PC-9 (cell line): ENCODE measurements around the gene PRELID1. TPM values are rescaled to one million over a fixed set of nuclear protein-coding genes. Genes with fewer than 3 reads are reported as not detected.

Experiments
- BruUV-seq: library from RNA; stranded (reverse); fragments of 400-500 nt; replicated peaks from 2 replicates; lab custom pipeline; 2021; lab: Mats Ljungman, UMichigan
- CTCF ChIA-PET: fragments of 300-600 bp; sonication (Branson Sonifier 250); formaldehyde crosslinking; loops from one replicate; lab custom pipeline; 2022; ENCODE audit warnings: antibody characterized with exemption; lab: Charles Lee
- POLR2A ChIA-PET: fragments of 300-600 bp; sonication (Branson Sonifier 250); formaldehyde crosslinking; loops from one replicate; lab custom pipeline; 2022; ENCODE audit warnings: antibody characterized with exemption; ENCODE audit not compliant: unreplicated experiment; lab: Charles Lee
- DNase-seq, 2 experiments: peaks; one replicate each; pipeline versions ENCODE4 v3.0.0 to v3.0.0-alpha.2; 2015 to 2022; ENCODE audit warnings: mixed read lengths in 1 of 2
- H2AFZ ChIP-seq: fragments of 200-600 bp; sonication (generic); 2 replicates; pipeline ENCODE4 v1.8.1; 2017; ENCODE audit warnings: antibody characterized with exemption
- H3F3A ChIP-seq: fragments of 200-600 bp; sonication (generic); 2 replicates; pipeline ENCODE4 v1.8.1; 2017; ENCODE audit warnings: antibody characterized with exemption, mild to moderate bottlenecking, low read depth; ENCODE audit not compliant: insufficient read depth
- H3K27ac ChIP-seq: fragments of 200-600 bp; sonication (generic); 2 replicates; pipeline ENCODE4 v1.6.1; 2016; ENCODE audit warnings: mixed run types
- H3K27me3 ChIP-seq: fragments of 200-600 bp; sonication (generic); 2 replicates; pipeline ENCODE4 v1.6.1; 2016; ENCODE audit warnings: low read depth, mixed run types; ENCODE audit not compliant: insufficient read depth
- H3K36me3 ChIP-seq: fragments of 200-600 bp; sonication (generic); 2 replicates; pipeline ENCODE4 v1.6.1; 2016; ENCODE audit warnings: low read depth, mixed run types
- H3K4me1 ChIP-seq: fragments of 200-600 bp; sonication (generic); replicated peaks from 2 replicates; pipeline ENCODE4 v1.6.1; 2016; ENCODE audit warnings: mixed run types; ENCODE audit not compliant: insufficient read depth
- H3K4me2 ChIP-seq: fragments of 200-600 bp; sonication (generic); 2 replicates; pipeline ENCODE4 v1.6.1; 2017; ENCODE audit warnings: mixed run types
- H3K4me3 ChIP-seq: fragments of 200-600 bp; sonication (generic); 2 replicates; pipeline ENCODE4 v1.6.1; 2016; ENCODE audit warnings: mixed run types
- H3K79me2 ChIP-seq: fragments of 200-600 bp; sonication (generic); 2 replicates; pipeline ENCODE4 v1.6.1; 2017; ENCODE audit warnings: low read depth, mixed run types
- H3K9me2 ChIP-seq: fragments of 200-600 bp; sonication (generic); 2 replicates; pipeline ENCODE4 v1.8.1; 2017; ENCODE audit warnings: mild to moderate bottlenecking; ENCODE audit not compliant: insufficient read depth
- H3K9me3 ChIP-seq: fragments of 200-600 bp; sonication (generic); 2 replicates; pipeline ENCODE4 v1.8.1; 2016; ENCODE audit warnings: low read depth; ENCODE audit not compliant: insufficient read depth
- H4K20me1 ChIP-seq: fragments of 200-600 bp; sonication (generic); 2 replicates; pipeline ENCODE4 v1.8.1; 2017; ENCODE audit not compliant: insufficient read depth
- CTCF ChIP-seq: fragments of 200-600 bp; sonication (generic); conservative IDR thresholded peaks from 2 replicates; pipeline ENCODE4 v1.6.1; 2017; ENCODE audit warnings: mixed run types, antibody characterized with exemption, mild to moderate bottlenecking, moderate library complexity
- EZH2 ChIP-seq: fragments of 200-600 bp; sonication (generic); IDR thresholded peaks from 2 replicates; pipeline ENCODE4 v1.8.0; 2017; ENCODE audit warnings: antibody characterized with exemption, low read depth
- intact Hi-C: fragments of 100-400 bp; cut with micrococcal nuclease; formaldehyde crosslinking; loops from one replicate; pipeline ENCODE4 v1.10.0; 2022; ENCODE audit not compliant: unreplicated experiment
- total RNA-seq: library from RNA; stranded (reverse); gene quantifications from 2 replicates; pipeline ENCODE4 v1.2.3, GENCODE V29; 2021

The PRELID1 gene
- total RNA-seq, 1 experiment from 2014 or later: 189 TPM

DNA sequence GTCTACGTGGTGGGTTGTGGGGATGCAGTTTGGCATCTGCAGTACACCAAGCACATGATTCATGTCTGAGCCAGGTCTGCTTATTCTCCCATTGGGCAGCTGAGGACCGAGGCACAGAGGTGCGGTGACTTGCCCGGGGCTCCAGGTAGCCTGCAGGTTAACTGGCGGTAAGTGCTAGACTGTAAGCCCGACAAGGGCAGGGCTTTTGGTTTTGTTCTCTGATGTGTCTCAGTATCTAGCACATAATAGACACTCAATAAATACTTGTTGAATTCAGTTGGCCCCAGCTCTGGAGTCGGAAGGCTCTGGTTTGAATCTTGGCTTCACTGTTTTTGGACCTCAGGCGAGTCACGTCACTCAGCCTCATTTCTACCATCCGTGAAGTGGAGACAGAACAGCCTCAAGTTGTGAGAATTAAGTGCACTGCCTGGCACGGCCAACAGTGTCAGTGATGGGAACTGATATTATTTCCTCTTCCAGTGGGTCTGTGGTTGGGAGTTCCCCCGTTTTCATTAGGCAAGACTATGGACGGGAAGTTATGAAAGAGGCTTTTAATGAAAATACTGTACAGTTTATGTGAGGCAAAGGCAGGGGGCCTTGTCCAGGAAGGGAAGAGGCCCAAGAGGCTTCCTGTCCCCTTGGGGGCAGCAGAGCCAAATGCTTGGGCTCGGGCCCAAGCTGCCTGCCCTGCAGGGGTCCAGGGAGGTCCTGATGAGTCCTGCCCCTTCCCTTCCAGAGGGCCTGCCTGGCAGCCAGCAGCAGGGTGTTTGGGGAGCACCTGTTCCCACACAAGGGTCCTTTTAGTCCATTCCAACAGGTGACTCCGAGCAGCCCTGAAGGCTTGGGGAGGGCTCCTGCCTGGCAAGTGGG, 3.3 kb downstream of the PRELID1 start:
- Histone ChIP-seq H3K27ac (no peak overlapping the region), H3K4me1 (peaks cover 21% of the 10 kb centered on the region), H3K9me2 (no peaks in the 10 kb centered on the region), H4K20me1 (peaks cover 10% of the 10 kb centered on the region), H2AFZ (no peak overlapping the region), H3K27me3 (no peaks in the 10 kb centered on the region), H3K4me3 (no peak overlapping the region), H3K9me3 (no peaks in the 10 kb centered on the region), H3F3A (peaks cover 40% of the 10 kb centered on the region), H3K4me2 (no peak overlapping the region), H3K36me3 (peaks cover 3% of the 10 kb centered on the region; the same call in 1 of the 2 replicates), H3K79me2 (peaks cover 25% of the 10 kb centered on the region)
- CTCF ChIA-PET: no interaction called here
- intact Hi-C loops: no loop called here
- TF ChIP-seq CTCF (no peak), EZH2 (no peak)
- BruUV-seq: no TSS peak
- DNase-seq: no peak
- POLR2A ChIA-PET: no interaction called here

DNA sequence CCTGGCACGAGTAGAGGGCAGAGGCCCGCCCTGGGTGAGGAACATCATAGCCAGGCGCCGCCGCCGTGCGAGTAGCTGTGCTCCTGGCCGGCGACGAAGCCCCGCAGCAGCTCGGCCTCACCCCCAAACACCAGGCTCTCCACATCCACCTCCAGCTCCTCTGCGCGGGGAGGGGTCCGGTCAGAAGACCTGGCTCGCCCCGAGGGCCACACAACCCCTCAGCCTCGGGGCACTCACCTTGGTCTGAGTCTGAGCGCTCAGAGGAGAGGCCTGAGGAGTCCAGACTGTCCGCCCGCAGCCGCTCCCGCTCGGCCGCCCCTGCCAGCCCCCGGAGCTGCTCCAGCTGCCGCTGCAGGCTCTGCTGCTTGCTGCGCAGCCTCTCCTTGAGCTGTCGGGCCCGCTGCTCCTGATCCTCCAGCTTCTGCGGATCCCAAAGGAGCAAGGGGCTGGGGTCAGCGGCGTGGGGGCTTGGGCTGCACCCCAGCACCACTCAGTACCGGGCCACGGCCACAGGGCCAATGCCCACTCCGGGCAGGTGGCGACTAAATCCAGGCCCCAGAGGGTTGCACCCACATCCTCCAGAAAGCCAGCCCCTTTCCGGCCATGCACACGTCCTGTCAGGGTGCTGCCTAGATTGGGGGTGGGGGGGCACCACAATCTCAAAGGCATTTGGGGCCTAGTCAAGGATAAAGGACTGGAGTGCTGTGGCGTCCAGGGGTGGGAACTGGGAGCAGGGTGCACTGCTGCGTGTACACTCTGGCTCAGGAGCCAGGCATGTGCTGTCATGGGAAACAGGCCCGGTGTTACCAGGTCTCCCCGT, 4.2 kb downstream of the PRELID1 start:
- H3K27me3 ChIP-seq: no peaks in the 10 kb centered on the region
- no peak overlapping the region for H3K4me3 ChIP-seq
- H2AFZ ChIP-seq: no peak overlapping the region
- ChIA-PET POLR2A (interaction anchor here (0.6 kb wide), 1 partner anchor 44 kb away, joined by 8 read pairs; the partner anchor contains the start of gene LMAN2), CTCF (interaction anchor here (0.9 kb wide), 1 partner anchor 222 kb away, joined by 6 read pairs; no protein-coding TSS in a partner anchor)
- no peaks in the 10 kb centered on the region for H3K9me3 ChIP-seq
- TF ChIP-seq EZH2 (no peak), CTCF (no peak)
- intact Hi-C loops: no loop called here
- peaks cover 36% of the 10 kb centered on the region for H3F3A ChIP-seq
- peaks cover 16% of the 10 kb centered on the region for H3K4me1 ChIP-seq
- no peaks in the 10 kb centered on the region for H3K9me2 ChIP-seq
- H3K79me2 ChIP-seq: peaks cover 25% of the 10 kb centered on the region
- no peak for DNase-seq
- H4K20me1 ChIP-seq: peaks cover 10% of the 10 kb centered on the region
- H3K4me2 ChIP-seq: no peak overlapping the region
- peaks cover 3% of the 10 kb centered on the region; the same call in 1 of the 2 replicates for H3K36me3 ChIP-seq
- H3K27ac ChIP-seq: no peak overlapping the region
- no TSS peak for BruUV-seq

DNA sequence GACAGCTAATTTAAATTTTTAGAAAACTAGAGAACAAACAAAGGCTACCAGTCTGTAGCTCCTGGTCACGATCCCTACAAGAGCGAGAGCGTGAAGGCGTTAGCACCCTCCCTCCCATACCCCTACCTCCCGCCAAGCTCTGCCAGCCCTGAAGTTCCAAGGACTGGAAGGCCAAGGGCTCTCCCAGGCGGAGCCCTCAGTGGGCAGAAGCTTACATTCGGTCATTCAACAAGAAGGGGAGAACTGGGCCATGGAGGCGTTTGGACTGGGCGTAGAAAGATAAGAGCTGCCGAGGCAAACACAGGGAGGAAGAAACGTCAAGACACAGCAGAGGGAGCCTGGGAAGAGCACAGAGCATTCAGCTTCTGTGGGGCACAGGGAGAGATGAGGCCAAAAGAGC, 5.1 kb downstream of the PRELID1 start:
- no peak overlapping the region for H2AFZ ChIP-seq
- no peak overlapping the region for H3K4me2 ChIP-seq
- POLR2A ChIA-PET: interaction anchor here (0.6 kb wide), 1 partner anchor 43 kb away, joined by 8 read pairs; the partner anchor contains the start of gene LMAN2
- intact Hi-C loops: no loop called here
- H3K9me3 ChIP-seq: no peaks in the 10 kb centered on the region
- no peaks in the 10 kb centered on the region for H3K27me3 ChIP-seq
- no peak overlapping the region for H3K4me3 ChIP-seq
- CTCF ChIA-PET: interaction anchor here (0.6 to 1.5 kb wide), 3 partner anchors 62 to 642 kb away, joined by 4 to 7 read pairs (median 6); no protein-coding TSS in a partner anchor
- peaks cover 45% of the 10 kb centered on the region; the same call in 1 of the 2 replicates for H3F3A ChIP-seq
- peaks cover 16% of the 10 kb centered on the region for H4K20me1 ChIP-seq
- H3K79me2 ChIP-seq: peaks cover 24% of the 10 kb centered on the region
- H3K27ac ChIP-seq: no peak overlapping the region
- peaks cover 3% of the 10 kb centered on the region; the same call in 1 of the 2 replicates for H3K36me3 ChIP-seq
- H3K9me2 ChIP-seq: no peaks in the 10 kb centered on the region
- no peak for TF ChIP-seq CTCF
- TF ChIP-seq EZH2: no peak
- BruUV-seq: no TSS peak
- H3K4me1 ChIP-seq: peaks cover 20% of the 10 kb centered on the region
- DNase-seq: no peak
